ENCODE data around the gene GPR162. TPM values are rescaled to one million over a fixed set of nuclear protein-coding genes. Genes with fewer than 3 reads are reported as not detected.

The GPR162 gene
- total RNA-seq, 1 donor from 2014 or later, result 0.76 TPM

DNA sequence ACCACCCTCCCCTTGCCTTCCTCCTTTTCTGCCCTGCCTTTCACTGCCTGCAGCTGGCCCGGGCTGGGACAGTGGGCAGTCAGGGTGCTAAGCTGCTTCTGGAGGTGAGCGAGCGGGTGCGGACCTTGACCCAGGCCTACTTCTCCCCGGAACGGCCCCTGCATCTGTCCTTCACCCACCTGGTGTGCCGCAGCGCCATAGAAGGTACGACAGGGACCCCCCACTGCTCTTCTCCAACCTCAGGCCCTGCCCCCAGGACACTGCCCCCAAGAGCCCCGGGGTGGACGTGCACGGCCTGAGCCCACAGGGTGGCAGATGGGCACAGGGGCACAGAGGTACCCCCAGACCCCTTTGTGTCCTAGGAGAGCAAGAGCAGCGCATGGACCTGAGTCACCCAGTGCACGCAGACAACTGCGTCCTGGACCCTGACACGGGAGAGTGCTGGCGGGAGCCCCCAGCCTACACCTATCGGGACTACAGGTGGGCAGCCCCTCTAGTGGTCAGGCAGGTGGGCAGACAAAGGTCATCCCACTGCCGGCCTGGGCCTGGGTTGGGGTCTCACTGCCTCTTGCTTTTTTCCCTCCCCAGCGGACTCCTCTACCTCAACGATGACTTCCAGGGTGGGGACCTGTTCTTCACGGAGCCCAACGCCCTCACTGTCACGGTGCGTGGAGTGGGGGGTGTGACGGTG is 15.9 kb downstream of the GPR162 start:
- no peak for ATAC-seq

- no peak for ATAC-seq
Observed at GRCh38 chr12:6838854-6839253, 17.2 kb downstream of the GPR162 start.

GRCh38 chr12:6839482-6840201 is 18.0 kb downstream of the GPR162 start:
- peak; percentile 6 for ATAC-seq

- no peak for ATAC-seq
Observed at GRCh38 chr12:6840330-6840729, 18.7 kb downstream of the GPR162 start.

DNA sequence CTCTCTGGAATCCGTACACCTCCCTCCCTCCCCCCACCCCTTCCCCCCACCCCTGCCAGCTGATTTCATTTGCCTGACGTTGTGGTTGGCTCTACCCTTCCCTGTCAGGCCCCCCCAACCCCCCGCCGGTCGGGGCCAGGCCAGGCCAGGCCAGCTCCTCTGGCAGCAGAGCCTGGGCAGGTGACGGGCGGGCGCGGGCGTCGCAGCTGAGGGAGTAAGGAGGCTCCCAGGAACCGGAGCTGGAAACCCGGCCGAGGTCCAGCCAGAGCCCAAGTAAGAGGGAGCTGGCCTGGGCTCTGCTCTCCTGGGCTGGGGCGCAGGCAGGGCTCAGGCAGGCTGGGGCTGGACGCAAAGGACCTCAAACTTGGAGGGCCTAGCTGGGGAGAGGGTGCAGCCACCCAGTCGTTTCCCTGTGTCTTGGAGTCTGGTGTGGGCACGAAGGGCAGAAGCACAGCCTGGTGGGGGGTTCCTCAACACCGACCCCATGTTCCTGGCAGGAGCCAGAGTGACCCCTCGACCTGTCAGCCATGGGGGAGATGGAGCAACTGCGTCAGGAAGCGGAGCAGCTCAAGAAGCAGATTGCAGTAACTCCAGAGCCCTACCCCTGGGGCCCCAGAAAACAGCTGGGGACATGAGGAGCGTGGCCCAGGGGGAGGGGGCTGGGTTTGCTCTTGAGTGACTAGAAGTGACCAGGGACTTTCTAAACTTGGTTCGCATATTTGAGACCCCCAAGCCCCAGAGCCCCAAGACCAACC is 19.3 kb downstream of the GPR162 start, which contains the start of gene GNB3:
TSS of gene GNB3 (plus strand) at position 165 of the 755 bp plus-strand sequence. CDS start at position 528, 363 bp downstream.
- ATAC-seq, result no peak

GRCh38 chr12:6842075-6842474 is 20.5 kb downstream of the GPR162 start:
- ATAC-seq, result no peak

GRCh38 chr12:6843118-6843902 is 21.7 kb downstream of the GPR162 start:
- no peak for ATAC-seq

GRCh38 chr12:6845395-6845794 is 23.8 kb downstream of the GPR162 start:
- no peak for ATAC-seq

- no peak for ATAC-seq
Observed at GRCh38 chr12:6846316-6846869, 24.8 kb downstream of the GPR162 start.

DNA sequence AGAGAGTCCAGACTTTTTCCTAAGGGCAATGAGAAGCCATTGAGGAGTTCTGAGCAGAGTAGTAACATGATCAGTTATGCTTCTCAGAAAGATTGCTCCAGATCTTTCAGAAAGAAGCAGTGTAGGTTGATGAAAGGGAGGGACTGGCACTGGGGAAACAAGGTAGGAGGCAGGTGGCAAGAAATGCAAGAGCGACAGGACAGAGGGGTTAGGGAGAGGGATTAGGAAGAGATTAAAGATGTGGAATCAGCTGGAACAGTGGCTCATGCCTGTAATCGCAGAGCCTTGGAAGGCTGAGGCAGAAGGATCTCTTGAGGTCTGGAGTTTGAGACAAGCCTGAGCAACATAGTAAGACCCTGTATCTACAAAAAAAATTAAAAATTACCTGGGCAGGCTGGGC is 26.1 kb downstream of the GPR162 start:
- ATAC-seq, result no peak

- ATAC-seq, result no peak
Observed at GRCh38 chr12:6849427-6849826, 27.8 kb downstream of the GPR162 start.

DNA sequence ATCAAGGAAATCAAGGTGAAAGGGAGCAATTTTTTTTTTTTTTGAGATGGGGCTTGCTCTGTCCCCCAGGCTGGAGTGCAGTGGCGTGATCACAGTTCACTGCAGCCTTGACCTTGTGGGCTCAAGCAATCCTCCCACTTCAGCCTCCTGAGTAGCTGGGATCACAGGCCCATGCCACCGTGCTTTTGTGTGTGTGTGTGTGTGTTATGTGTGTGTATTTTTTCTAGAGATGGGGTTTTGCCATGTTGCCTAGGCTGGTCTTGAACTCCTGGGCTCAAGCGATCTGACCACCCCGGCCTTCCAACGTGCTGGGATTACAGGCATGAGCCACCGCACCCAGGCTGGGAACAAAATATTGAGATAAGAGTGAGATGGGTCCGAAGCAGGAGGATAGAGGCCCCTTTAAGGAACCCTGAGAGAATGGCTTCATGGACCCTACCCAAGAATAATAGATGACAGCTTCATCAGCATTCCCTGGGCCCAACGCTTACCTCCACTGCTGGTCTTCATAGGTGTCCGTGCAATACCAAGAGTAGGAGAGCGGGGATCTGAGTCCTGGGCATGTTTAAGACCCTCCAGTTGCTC is 28.4 kb downstream of the GPR162 start:
- no peak for ATAC-seq

DNA sequence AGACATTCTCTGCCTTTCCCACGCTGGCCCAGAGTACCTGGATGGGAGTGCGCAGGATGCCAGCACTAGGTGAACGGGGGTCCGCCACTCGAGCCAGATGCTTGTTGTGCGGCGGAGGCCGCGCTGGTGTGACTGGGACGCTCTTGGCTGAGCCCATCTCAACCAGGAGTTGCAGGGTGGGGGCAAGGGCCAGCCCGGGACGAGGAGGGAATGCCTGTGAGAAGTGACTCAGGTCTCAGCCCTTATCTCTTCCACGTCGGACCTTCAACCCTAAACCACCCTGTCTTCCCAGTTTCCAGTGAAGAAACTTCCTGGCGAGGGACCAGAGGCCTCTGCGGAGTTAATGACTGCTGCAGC is 29.2 kb downstream of the GPR162 start:
- ATAC-seq, result no peak

GRCh38 chr12:6851153-6851920 is 29.7 kb downstream of the GPR162 start, which contains the start of gene CDCA3:
Gene CDCA3 (minus strand): TSS chr12:6851286. CDS start chr12:6850952, 334 bp downstream.
- ATAC-seq, result peak; percentile 82

- peak; percentile 89 for ATAC-seq
Observed at GRCh38 chr12:6851921-6852650, 30.5 kb downstream of the GPR162 start, which contains the start of gene USP5. Gene USP5 (plus strand): TSS chr12:6852150. CDS start chr12:6852180, 30 bp downstream.

GRCh38 chr12:6852651-6853354 is 31.2 kb downstream of the GPR162 start:
- ATAC-seq, result peak; percentile 42

DNA sequence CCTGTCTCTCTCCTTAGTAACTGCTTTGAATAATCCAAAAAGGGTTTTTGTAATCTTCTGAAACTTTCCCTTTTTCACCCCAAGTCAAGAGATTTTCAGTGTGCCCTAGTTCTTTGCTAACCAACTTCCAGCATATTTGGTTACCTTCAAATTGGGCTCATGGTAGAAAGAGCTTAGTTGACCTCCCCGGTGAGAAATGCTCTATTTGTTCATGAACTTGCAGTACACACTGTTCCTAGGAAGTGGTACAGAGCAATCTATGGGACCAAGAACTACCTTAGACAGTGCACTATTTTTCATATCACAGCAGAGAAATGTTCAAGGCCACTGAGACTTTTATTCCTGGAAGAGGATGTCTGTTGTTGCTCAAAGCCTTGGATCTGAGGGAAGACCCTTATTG is 32.0 kb downstream of the GPR162 start:
- no peak for ATAC-seq

GRCh38 chr12:6854036-6854435 is 32.4 kb downstream of the GPR162 start:
- no peak for ATAC-seq

GRCh38 chr12:6855322-6855721 is 33.7 kb downstream of the GPR162 start:
- ATAC-seq, result no peak
